Transverse colon (tissue), 4 donors: ENCODE results near the gene DAGLB. TPM values are rescaled to one million over a fixed set of nuclear protein-coding genes. Genes with fewer than 3 reads are reported as not detected.

ENCODE experiments used
- DNase-seq: peaks from one replicate; pipeline ENCODE4 v3.0.0-alpha.2; 2019
- H3K27ac ChIP-seq, 4 donors: fragments of 200-600 bp; sonication (generic); 2 replicates each; pipeline ENCODE4 v1.5.1; 2016 to 2018; ENCODE audit warnings: inconsistent platforms in 4 of 4
- H3K27me3 ChIP-seq: fragments of 200-600 bp; sonication (generic); 2 replicates; pipeline ENCODE4 v1.5.1; 2017; ENCODE audit warnings: inconsistent platforms
- H3K36me3 ChIP-seq, 4 donors: fragments of 200-600 bp; sonication (generic); 2 replicates each; pipeline ENCODE4 v1.5.1; 2017 to 2019; ENCODE audit warnings: inconsistent platforms in 4 of 4
- H3K4me1 ChIP-seq, 4 donors: fragments of 200-600 bp; sonication (generic); 2 replicates each; pipeline ENCODE4 v1.5.1; 2017 to 2020; ENCODE audit warnings: inconsistent platforms in 4 of 4
- H3K4me3 ChIP-seq, 4 donors: fragments of 200-600 bp; sonication (generic); 1 replicate in 1 of 4; 2 replicates in 3 of 4; pipeline versions ENCODE4 v1.5.1 to v1.6.1; 2017 to 2019; ENCODE audit warnings: inconsistent platforms in 4 of 4
- H3K9me3 ChIP-seq, 2 donors: fragments of 200-600 bp; sonication (generic); 2 replicates each; pipeline ENCODE4 v1.5.1; 2017 to 2019; ENCODE audit warnings: inconsistent platforms in 2 of 2
- EP300 ChIP-seq: sonication (generic); formaldehyde crosslinking; IDR thresholded peaks from one replicate; pipeline ENCODE4 v1.6.1; 2017; ENCODE audit warnings: antibody characterized with exemption, low read depth
- POLR2A ChIP-seq: fragments of 450-650 bp; IDR thresholded peaks from one replicate; pipeline ENCODE4 v1.6.1; 2016; ENCODE audit warnings: antibody characterized with exemption, mild to moderate bottlenecking, moderate library complexity
- POLR2AphosphoS5 ChIP-seq, 3 donors: sonication (generic); formaldehyde crosslinking; IDR thresholded peaks; one replicate each; pipeline ENCODE4 v1.6.1; 2016; ENCODE audit warnings: antibody characterized with exemption in 3 of 3
- WGBS, 2 donors: methylation state at CpG; one replicate each; pipeline ENCODE4 v1.1.5; 2018; ENCODE audit warnings: low coverage in 1 of 2; 5-methylcytosine and 5-hydroxymethylcytosine counted together
- in situ Hi-C, 4 donors: fragments of 200-750 bp; cut with MboI; loops; one replicate each; pipeline versions ENCODE4 v1.15.0 to v1.15.1; 2017; ENCODE audit warnings: low sequenced_read_pairs in 3 of 4, low pct_ligation_motif_present in 1 of 4, low pct_unique_long_range_greater_than_20kb in 1 of 4
- intact Hi-C: fragments of 100-400 bp; cut with DNase I; formaldehyde crosslinking; loops from one replicate; pipeline ENCODE4 v1.15.1; 2023; ENCODE audit warnings: low total_unique reads
- total RNA-seq, 4 donors: library from RNA; depleted of rRNA; stranded (reverse); fragments of >200 nt; gene quantifications; one replicate each; pipeline ENCODE4 v1.1.0, GENCODE V29; 2016
- TF ChIP-seq, protein P1 (sequence below), 5 experiments: fragments of 200-600 bp in 3 of 5; fragments of 450-650 bp in 2 of 5; sonication (generic) in 3 of 5; IDR thresholded peaks; 1 replicate in 2 of 5; 2 replicates in 3 of 5; pipeline ENCODE4 v1.5.1; 2016 to 2017; ENCODE audit warnings: antibody characterized with exemption in 5 of 5, inconsistent platforms in 3 of 5, mild to moderate bottlenecking in 2 of 5, moderate library complexity in 1 of 5

Gene DAGLB
- total RNA-seq, 4 donors from 2014 or later = 5.2 to 59.1 (median 24.3) TPM

GRCh38 chr7:6494365-6494764 is 46.6 kb upstream of the DAGLB start:
- Histone ChIP-seq H3K36me3 (no peaks in the 10 kb centered on the region), H3K27ac (no peak overlapping the region), H3K4me3 (no peak overlapping the region), H3K9me3 (peaks cover 0 to 4% of the 10 kb centered on the region in 2 donors), H3K4me1 (no peaks in the 10 kb centered on the region), H3K27me3 (no peaks in the 10 kb centered on the region)
- no peak for DNase-seq
- intact Hi-C loops (no loop called here), in situ Hi-C loops (no loop called here)
- 67 to 86% methylated on average over 1 to 2 of the region's 2 CpGs for WGBS, 2 donors
- TF ChIP-seq, protein P1, sequence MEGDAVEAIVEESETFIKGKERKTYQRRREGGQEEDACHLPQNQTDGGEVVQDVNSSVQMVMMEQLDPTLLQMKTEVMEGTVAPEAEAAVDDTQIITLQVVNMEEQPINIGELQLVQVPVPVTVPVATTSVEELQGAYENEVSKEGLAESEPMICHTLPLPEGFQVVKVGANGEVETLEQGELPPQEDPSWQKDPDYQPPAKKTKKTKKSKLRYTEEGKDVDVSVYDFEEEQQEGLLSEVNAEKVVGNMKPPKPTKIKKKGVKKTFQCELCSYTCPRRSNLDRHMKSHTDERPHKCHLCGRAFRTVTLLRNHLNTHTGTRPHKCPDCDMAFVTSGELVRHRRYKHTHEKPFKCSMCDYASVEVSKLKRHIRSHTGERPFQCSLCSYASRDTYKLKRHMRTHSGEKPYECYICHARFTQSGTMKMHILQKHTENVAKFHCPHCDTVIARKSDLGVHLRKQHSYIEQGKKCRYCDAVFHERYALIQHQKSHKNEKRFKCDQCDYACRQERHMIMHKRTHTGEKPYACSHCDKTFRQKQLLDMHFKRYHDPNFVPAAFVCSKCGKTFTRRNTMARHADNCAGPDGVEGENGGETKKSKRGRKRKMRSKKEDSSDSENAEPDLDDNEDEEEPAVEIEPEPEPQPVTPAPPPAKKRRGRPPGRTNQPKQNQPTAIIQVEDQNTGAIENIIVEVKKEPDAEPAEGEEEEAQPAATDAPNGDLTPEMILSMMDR (IDR thresholded peaks at IDR 0.05) = no peak
- TF ChIP-seq EP300 (no peak), POLR2AphosphoS5 (IDR thresholded peaks at IDR 0.05) (no peak), POLR2A (no peak)

DNA sequence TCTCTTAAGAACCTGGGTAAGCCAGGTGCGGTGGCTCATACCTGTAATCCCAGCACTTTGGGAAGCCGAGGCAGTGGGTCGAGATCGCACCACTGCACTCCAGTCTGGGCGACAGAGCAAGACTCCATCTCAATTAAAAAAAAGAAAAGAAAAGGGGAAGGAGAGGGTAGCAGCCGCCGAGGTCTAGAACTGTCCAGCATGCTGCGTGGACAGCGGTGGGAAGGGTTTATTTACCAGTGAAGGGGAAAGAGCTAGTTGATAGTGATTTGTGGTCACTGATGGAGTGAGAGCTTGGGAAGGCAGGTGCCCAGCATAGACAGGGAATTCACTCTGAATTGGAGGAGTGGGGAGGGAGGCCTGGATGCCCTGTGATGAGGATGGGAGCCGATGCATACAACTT is 43.4 kb upstream of the DAGLB start:
- Histone ChIP-seq H3K27ac (no peak overlapping the region), H3K27me3 (no peaks in the 10 kb centered on the region), H3K36me3 (no peaks in the 10 kb centered on the region), H3K9me3 (peaks cover 0 to 4% of the 10 kb centered on the region in 2 donors), H3K4me3 (no peak overlapping the region), H3K4me1 (no peaks in the 10 kb centered on the region)
- TF ChIP-seq POLR2AphosphoS5 (IDR thresholded peaks at IDR 0.05) (no peak), POLR2A (no peak), EP300 (no peak)
- TF ChIP-seq, protein P1 (IDR thresholded peaks at IDR 0.05) = no peak
- intact Hi-C loops (no loop called here), in situ Hi-C loops (no loop called here)
- 86 to 100% methylated on average over 1 to 10 of the region's 10 CpGs for WGBS, 2 donors
- DNase-seq = no peak

DNA sequence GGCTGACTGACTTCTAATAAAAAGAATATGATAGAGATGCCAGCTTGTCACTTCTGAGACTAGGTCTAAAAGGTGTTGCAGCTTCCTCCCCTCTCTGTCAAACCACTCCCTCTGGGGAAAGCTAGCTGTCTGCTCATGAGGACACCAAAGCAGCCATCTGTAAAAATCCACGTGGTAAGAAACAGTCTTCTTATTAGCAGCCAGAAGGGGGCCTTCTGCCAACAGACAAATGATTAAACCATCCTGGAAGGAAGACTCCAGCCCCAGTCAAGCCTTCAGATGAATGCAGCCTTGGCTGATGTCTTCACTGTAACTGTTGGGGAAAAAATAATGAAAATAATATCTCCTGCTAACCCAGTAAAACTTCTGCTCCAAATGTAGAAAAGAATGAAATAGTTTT is 41.9 kb upstream of the DAGLB start:
- Histone ChIP-seq H3K9me3 (peaks cover 0 to 4% of the 10 kb centered on the region in 2 donors), H3K4me1 (peaks cover under 1 to 3% (median 2%) of the 10 kb centered on the region in 4 donors), H3K4me3 (no peak overlapping the region), H3K36me3 (no peaks in the 10 kb centered on the region), H3K27ac (no peak overlapping the region), H3K27me3 (no peaks in the 10 kb centered on the region)
- no peak for DNase-seq
- intact Hi-C loops = no loop called here
- TF ChIP-seq POLR2AphosphoS5 (IDR thresholded peaks at IDR 0.05) (no peak), POLR2A (no peak)
- TF ChIP-seq, protein P1 (IDR thresholded peaks at IDR 0.05) = no peak
- in situ Hi-C loops = no loop called here
- 17% methylated on average over 1 of the region's 1 CpG; no CpG with 5 or more reads in 1 of the 2 donors for WGBS, 2 donors

DNA sequence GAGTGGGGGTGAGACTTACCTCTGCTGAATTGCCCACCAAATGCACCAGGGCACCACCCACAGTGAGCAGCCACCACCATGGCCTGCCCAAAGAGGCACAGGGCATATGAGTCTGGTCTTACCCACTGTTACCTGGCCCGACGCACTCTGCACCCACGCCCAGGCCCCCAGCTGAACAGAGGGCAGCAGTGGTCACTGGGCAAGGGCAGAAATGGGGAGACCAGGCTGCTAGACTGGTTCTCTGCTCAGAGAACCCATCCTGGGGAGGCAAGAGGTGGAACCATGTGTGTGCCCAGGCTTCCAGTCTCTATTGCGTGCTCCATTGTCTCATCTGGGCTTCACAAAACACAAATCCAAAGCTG is 39.4 kb upstream of the DAGLB start:
- TF ChIP-seq, protein P1 (IDR thresholded peaks at IDR 0.05) = no peak
- TF ChIP-seq POLR2AphosphoS5 (IDR thresholded peaks at IDR 0.05) (no peak), POLR2A (no peak), EP300 (no peak)
- Histone ChIP-seq H3K27ac (no peak overlapping the region), H3K36me3 (no peaks in the 10 kb centered on the region), H3K27me3 (no peaks in the 10 kb centered on the region), H3K4me1 (peaks cover 10 to 15% (median 12%) of the 10 kb centered on the region in 4 donors), H3K9me3 (peaks cover 0 to 4% of the 10 kb centered on the region in 2 donors), H3K4me3 (no peak overlapping the region)
- WGBS, 2 donors = 95% methylated on average over 4 of the region's 4 CpGs; no CpG with 5 or more reads in 1 of the 2 donors
- in situ Hi-C loops (no loop called here), intact Hi-C loops (no loop called here)
- DNase-seq = no peak
